H1 (cell line): ENCODE data around the gene DDN. TPM values are rescaled to one million over a fixed set of nuclear protein-coding genes. Genes with fewer than 3 reads are reported as not detected.
A peak's percentile ranks its signal among the peaks of the same experiment; 100 is the strongest.

Experiments used
- ASH2L ChIP-seq: fragments of 200-600, 300-600 bp; sonication (generic); IDR thresholded peaks from one replicate; pipeline ENCODE4 v1.7.1; 2017; ENCODE audit warnings: low read length
- BACH1 ChIP-seq: IDR thresholded peaks from 2 replicates; pipeline ENCODE4 v1.6.1; 2012; ENCODE audit warnings: low read length, improper control_type of control experiment
- CREB1 ChIP-seq: IDR thresholded peaks from 2 replicates; pipeline ENCODE4 v1.6.1; 2012; ENCODE audit warnings: inconsistent platforms
- EZH2 ChIP-seq: fragments of 200-600 bp; sonication (generic); IDR thresholded peaks from 2 replicates; pipeline ENCODE4 v1.7.1; 2012; ENCODE audit warnings: low read depth, mild to moderate bottlenecking, moderate library complexity, low read length, inconsistent platforms; ENCODE audit not compliant: severe bottlenecking
- FOSL1 ChIP-seq: IDR thresholded peaks from 2 replicates; pipeline ENCODE4 v1.6.1; 2011; ENCODE audit warnings: mild to moderate bottlenecking, low read depth, low read length, moderate library complexity; ENCODE audit not compliant: insufficient read depth
- GABPA ChIP-seq: IDR thresholded peaks from 2 replicates; pipeline ENCODE4 v1.6.1; 2011; ENCODE audit warnings: mild to moderate bottlenecking, low read length, moderate library complexity, borderline replicate concordance; ENCODE audit not compliant: insufficient read depth
- KDM4A ChIP-seq: IDR thresholded peaks from one replicate; pipeline ENCODE4 v1.7.1; 2012; ENCODE audit warnings: low read depth, mild to moderate bottlenecking, moderate library complexity, low read length, inconsistent platforms; ENCODE audit not compliant: severe bottlenecking
- RFX5 ChIP-seq: IDR thresholded peaks from 2 replicates; pipeline ENCODE4 v1.6.1; 2011; ENCODE audit warnings: low read depth, low read length, improper control_type of control experiment, borderline replicate concordance
- RNF2 ChIP-seq: fragments of 200-900, 300-1000 bp; sonication (generic); IDR thresholded peaks from 2 replicates; pipeline ENCODE4 v1.7.1; 2016; ENCODE audit warnings: borderline replicate concordance, low read depth, mild to moderate bottlenecking, antibody characterized with exemption, low read length; ENCODE audit not compliant: poor library complexity, severe bottlenecking; ENCODE audit errors: missing control alignments
- TBP ChIP-seq: IDR thresholded peaks from 2 replicates; pipeline ENCODE4 v1.6.1; 2011; ENCODE audit warnings: low read depth, low read length, improper control_type of control experiment
- polyA plus RNA-seq, 7 experiments: library from polyadenylated mRNA; depleted of rRNA in 3 of 7; stranded (reverse) in 5 of 7; unstranded in 2 of 7; fragments of >200 nt in 5 of 7; fragments of 200-250 nt in 2 of 7; gene quantifications; 1 replicate in 5 of 7; 2 replicates in 1 of 7; 4 replicates in 1 of 7; pipeline versions ENCODE4 v1.2.1 to v1.2.3, GENCODE V29; 2011 to 2013; ENCODE audit warnings: missing spikeins in 2 of 7, mixed read lengths in 2 of 7
- total RNA-seq: library from RNA; stranded (reverse); fragmentation: NEBNext Ultra II Directional; extraction: Animal tissue kit (Norgen Biotek cat#: 25700); gene quantifications from 2 replicates; pipeline ENCODE4 v1.2.1, GENCODE V29; 2021
- TF ChIP-seq, protein P1 (sequence below): IDR thresholded peaks from 2 replicates; pipeline ENCODE4 v1.6.1; 2012; ENCODE audit warnings: inconsistent platforms

The DDN gene
- total and polyA plus RNA-seq, 2 of the 8 experiments (the other 6 are each of a cell fraction or from before 2014, with no cell fraction given) = 0.14 to 0.30 TPM

DNA sequence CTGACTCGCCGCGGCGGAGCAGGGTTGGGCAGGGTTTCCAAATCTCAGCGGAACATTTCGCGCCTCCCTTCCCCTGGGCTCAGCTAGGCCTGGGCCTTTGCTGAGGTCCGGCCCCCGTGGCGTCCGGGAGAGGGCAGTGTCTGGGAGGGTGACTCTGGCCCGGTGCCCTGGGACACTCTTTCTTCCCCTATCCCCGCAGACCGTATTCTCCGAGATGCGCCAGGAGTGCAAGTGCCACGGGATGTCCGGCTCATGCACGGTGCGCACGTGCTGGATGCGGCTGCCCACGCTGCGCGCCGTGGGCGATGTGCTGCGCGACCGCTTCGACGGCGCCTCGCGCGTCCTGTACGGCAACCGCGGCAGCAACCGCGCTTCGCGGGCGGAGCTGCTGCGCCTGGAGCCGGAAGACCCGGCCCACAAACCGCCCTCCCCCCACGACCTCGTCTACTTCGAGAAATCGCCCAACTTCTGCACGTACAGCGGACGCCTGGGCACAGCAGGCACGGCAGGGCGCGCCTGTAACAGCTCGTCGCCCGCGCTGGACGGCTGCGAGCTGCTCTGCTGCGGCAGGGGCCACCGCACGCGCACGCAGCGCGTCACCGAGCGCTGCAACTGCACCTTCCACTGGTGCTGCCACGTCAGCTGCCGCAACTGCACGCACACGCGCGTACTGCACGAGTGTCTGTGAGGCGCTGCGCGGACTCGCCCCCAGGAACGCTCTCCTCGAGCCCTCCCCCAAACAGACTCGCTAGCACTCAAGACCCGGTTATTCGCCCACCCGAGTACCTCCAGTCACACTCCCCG, 18.0 kb downstream of the DDN start (continued):
- TF ChIP-seq FOSL1 (no peak), KDM4A (peak; percentile 41), ASH2L (peak; percentile 15), CREB1 (no peak), TBP (no peak), RNF2 (peak; percentile 71), RFX5 (no peak), EZH2 (peak; percentile 92), GABPA (peak; percentile 11; the same call in 1 of the 2 replicates), BACH1 (peak; percentile 28; the same call in 1 of the 2 replicates)
- TF ChIP-seq, protein P1, sequence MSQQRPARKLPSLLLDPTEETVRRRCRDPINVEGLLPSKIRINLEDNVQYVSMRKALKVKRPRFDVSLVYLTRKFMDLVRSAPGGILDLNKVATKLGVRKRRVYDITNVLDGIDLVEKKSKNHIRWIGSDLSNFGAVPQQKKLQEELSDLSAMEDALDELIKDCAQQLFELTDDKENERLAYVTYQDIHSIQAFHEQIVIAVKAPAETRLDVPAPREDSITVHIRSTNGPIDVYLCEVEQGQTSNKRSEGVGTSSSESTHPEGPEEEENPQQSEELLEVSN = peak; percentile 67
- TF ChIP-seq, all 59 proteins: peak for 11
